22Rv1 (cell line): Measurements from ENCODE around the gene ZNF436.

Experiments
- H3K27ac ChIP-seq: fragments of 450-650 bp; 2 replicates; pipeline ENCODE4 v1.5.1; 2017
- CTCF ChIP-seq: fragments of 450-650 bp; IDR thresholded peaks from 2 replicates; pipeline ENCODE4 v1.5.1; 2017; ENCODE audit warnings: mild to moderate bottlenecking
- ZFX ChIP-seq: fragments of 450-650 bp; IDR thresholded peaks from 2 replicates; pipeline ENCODE4 v1.6.1; 2017; ENCODE audit warnings: antibody characterized with exemption, borderline replicate concordance

Gene ZNF436

DNA sequence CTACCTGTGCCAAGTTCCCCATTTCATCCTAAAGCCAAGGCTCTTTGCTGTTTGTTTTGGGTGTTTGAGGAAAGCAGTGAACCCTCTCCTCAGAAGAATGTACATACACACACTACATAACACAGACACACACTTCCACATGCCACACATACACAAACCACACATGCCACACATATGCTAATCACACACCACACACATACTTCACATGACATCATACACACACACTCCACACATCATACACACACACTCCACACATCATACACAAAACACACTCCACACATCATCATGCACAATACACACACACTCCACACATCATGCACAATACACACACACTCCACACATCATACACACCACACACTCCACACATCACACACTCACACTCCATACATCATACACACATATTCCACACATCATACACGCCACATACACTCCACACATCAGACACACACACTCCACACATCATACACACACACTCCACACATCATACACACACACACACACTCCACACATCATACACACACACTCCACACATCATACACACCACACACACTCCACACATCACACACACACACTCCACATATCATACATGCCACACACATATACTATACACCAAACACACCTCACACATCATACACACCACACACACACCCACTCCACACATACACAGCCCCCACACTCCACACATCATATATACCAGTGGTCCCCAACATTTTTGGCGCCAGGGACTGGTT, 22.7 kb upstream of the ZNF436 start:
- H3K27ac ChIP-seq: no peak overlapping the region
- no peak for TF ChIP-seq CTCF
- TF ChIP-seq ZFX: no peak

GRCh38 chr1:23389837-23390321, 20.2 kb upstream of the ZNF436 start:
- TF ChIP-seq ZFX (no peak), CTCF (no peak)
- H3K27ac ChIP-seq: no peak overlapping the region

- TF ChIP-seq CTCF (no peak), ZFX (no peak)
- H3K27ac ChIP-seq: no peak overlapping the region
Observed at GRCh38 chr1:23387494-23387893, 17.9 kb upstream of the ZNF436 start.

DNA sequence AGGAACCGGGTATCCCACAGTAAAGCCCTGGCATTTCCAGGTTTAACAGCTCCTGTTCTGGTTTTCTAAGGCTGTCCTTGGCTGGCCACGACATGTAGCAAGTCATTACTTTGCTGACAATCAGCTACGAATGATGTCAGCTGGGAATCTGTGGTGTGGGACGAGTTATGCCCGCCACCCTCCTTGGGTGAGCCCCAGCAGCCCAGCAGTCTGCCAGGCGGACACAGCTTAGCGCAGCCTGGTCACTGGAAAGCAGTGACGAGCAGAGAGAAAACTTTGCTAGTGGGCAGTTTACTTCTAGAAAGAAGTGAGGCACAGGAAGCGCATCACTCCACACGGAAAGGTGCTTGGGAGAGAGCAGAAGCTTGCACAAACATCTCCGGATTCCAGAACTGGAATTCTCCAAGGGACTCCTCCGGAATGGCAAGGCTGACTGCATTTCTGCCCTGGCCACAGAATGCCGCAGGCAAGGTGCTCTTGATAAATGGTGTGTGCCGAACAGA, 15.5 kb upstream of the ZNF436 start:
- TF ChIP-seq ZFX (no peak), CTCF (no peak)
- H3K27ac ChIP-seq: no peak overlapping the region

GRCh38 chr1:23384312-23385058, 14.8 kb upstream of the ZNF436 start:
- no peak overlapping the region for H3K27ac ChIP-seq
- TF ChIP-seq ZFX (no peak), CTCF (no peak)

DNA sequence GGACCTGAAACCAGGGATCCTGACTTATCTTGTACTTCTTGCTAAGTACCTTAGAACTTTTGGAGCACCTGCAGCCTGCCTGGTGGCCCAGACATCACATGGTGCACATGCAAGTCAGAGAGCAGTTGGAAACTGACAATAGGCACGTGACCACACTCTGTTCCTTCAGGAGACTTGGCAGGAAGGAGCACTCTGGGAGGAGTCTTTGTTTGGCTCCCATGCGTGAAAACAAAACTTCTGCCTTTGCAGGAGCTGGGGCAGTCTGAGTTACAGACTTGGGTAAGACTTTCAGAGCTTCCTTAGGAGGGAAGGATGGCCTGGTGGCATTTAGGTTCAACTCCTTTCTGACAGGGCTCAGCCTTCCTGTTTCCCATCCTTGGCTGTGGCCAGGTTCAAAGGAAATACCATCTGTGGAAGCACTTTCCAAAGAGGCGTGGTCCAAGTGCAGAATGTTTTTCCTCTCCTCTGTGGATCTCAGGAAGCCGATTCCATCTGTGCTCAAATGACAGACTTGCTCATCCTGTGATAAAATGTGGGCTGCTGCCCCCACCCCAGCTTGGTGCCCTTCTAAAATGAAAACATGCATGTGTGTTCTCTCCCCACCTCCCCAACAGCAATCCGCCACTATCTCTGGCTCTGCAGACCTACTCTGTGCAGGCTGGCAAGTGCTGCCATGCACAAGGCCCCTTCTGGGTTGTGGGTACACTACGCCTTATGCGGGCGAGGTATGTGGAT, 14.1 kb upstream of the ZNF436 start:
- TF ChIP-seq ZFX (no peak), CTCF (no peak)
- H3K27ac ChIP-seq: no peak overlapping the region
